Measurements from ENCODE around the gene BMERB1. TPM values are rescaled to one million over a fixed set of nuclear protein-coding genes. Genes with fewer than 3 reads are reported as not detected.
"Not testable (repeated sequence)": the region's sequence is repeated elsewhere in the genome, so short reads cannot be mapped to it uniquely, and the experiment has no call there.

Gene BMERB1
- total RNA-seq, 2 experiments from 2014 or later, result 21.6 to 23.2 TPM

- ChIA-PET POLR2A (no interaction called here), CTCF (no interaction called here)
Measured at GRCh38 chr16:15422222-15422621, 12.2 kb upstream of the BMERB1 start.

GRCh38 chr16:15425861-15426260, 8.5 kb upstream of the BMERB1 start:
- POLR2A ChIA-PET, result no interaction called here
- CTCF ChIA-PET, result no interaction called here

GRCh38 chr16:15426796-15427195, 7.6 kb upstream of the BMERB1 start:
- ChIA-PET CTCF (interaction anchor here (1.5 to 2.5 kb wide), 2 partner anchors 124 to 215 kb away, joined by 4 to 5 read pairs; partner anchors contain the start of gene MARF1), POLR2A (no interaction called here)

GRCh38 chr16:15427648-15428239, 6.6 kb upstream of the BMERB1 start:
- CTCF ChIA-PET, result interaction anchor here (0.6 to 2.5 kb wide), 4 partner anchors 123 to 280 kb away, joined by 3 to 5 read pairs (median 4); partner anchors contain the start of gene MARF1
- POLR2A ChIA-PET, result no interaction called here

GRCh38 chr16:15430884-15431283, 3.5 kb upstream of the BMERB1 start:
- POLR2A ChIA-PET, result not testable (repeated sequence)

GRCh38 chr16:15434079-15434424, 336 bp upstream of the BMERB1 start:
- ChIA-PET CTCF (no interaction called here), POLR2A (no interaction called here)

More at GRCh38 chr16:15430884-15431283, 3.5 kb upstream of the BMERB1 start:
- CTCF ChIA-PET, result interaction anchor here (0.6 to 0.7 kb wide), 2 partner anchors 288 to 445 kb away, joined by 3 read pairs; no protein-coding TSS in a partner anchor

- ChIA-PET CTCF (interaction anchor here (0.6 to 0.7 kb wide), 3 partner anchors 208 to 320 kb away, joined by 3 to 4 read pairs (median 3); no protein-coding TSS in a partner anchor), POLR2A (interaction anchor here (0.6 kb wide), 1 partner anchor 207 kb away, joined by 5 read pairs; no protein-coding TSS in a partner anchor)
Measured at GRCh38 chr16:15435216-15435864, 952 bp downstream of the BMERB1 start.

GRCh38 chr16:15439102-15439501, 4.7 kb downstream of the BMERB1 start:
- ChIA-PET CTCF (no interaction called here), POLR2A (no interaction called here)

GRCh38 chr16:15439521-15439920, 5.1 kb downstream of the BMERB1 start:
- ChIA-PET POLR2A (no interaction called here), CTCF (no interaction called here)

- CTCF ChIA-PET, result no interaction called here
- POLR2A ChIA-PET, result no interaction called here
Measured at GRCh38 chr16:15440852-15441251, 6.5 kb downstream of the BMERB1 start.

- CTCF ChIA-PET, POLR2A ChIA-PET: not testable (repeated sequence)
Measured at GRCh38 chr16:15442140-15442539, 7.8 kb downstream of the BMERB1 start.

- CTCF ChIA-PET, result no interaction called here
- POLR2A ChIA-PET, result no interaction called here
Measured at GRCh38 chr16:15443753-15444152, 9.4 kb downstream of the BMERB1 start.

- ChIA-PET CTCF (no interaction called here), POLR2A (no interaction called here)
Measured at GRCh38 chr16:15444264-15444663, 9.9 kb downstream of the BMERB1 start.

GRCh38 chr16:15445450-15445849, 11.1 kb downstream of the BMERB1 start:
- POLR2A ChIA-PET, result no interaction called here
- CTCF ChIA-PET, result no interaction called here

- CTCF ChIA-PET, result no interaction called here
- POLR2A ChIA-PET, result no interaction called here
Measured at GRCh38 chr16:15446901-15447300, 12.5 kb downstream of the BMERB1 start.

GRCh38 chr16:15450624-15451023, 16.2 kb downstream of the BMERB1 start:
- POLR2A ChIA-PET, result no interaction called here
- CTCF ChIA-PET, result no interaction called here

GRCh38 chr16:15451098-15451731, 16.8 kb downstream of the BMERB1 start:
- CTCF ChIA-PET, result interaction anchor here (0.6 kb wide), 1 partner anchor 417 kb away, joined by 4 read pairs; no protein-coding TSS in a partner anchor
- POLR2A ChIA-PET, result interaction anchor here (0.6 kb wide), 1 partner anchor 391 kb away, joined by 4 read pairs; no protein-coding TSS in a partner anchor

- ChIA-PET POLR2A (no interaction called here), CTCF (no interaction called here)
Measured at GRCh38 chr16:15452246-15452855, 18.0 kb downstream of the BMERB1 start.

GRCh38 chr16:15453296-15453695, 18.9 kb downstream of the BMERB1 start:
- CTCF ChIA-PET, POLR2A ChIA-PET: not testable (repeated sequence)

GRCh38 chr16:15454933-15455332, 20.5 kb downstream of the BMERB1 start:
- POLR2A ChIA-PET, result not testable (repeated sequence)
- CTCF ChIA-PET, result interaction anchor here (0.7 kb wide), 1 partner anchor 1798 kb away, joined by 4 read pairs; no protein-coding TSS in a partner anchor

All from activated CD8-positive, alpha-beta memory T cell treated with anti-CD3 and anti-CD28 coated beads for 36 hours (primary cell).